ENCODE measurements around the gene AIFM2.
"Not testable (repeated sequence)": the region's sequence is repeated elsewhere in the genome, so short reads cannot be mapped to it uniquely, and the experiment has no call there.

The AIFM2 gene

GRCh38 chr10:70145666-70146488 is 13.3 kb upstream of the AIFM2 start:
- DNase-seq: peak; percentile 71 to 74

DNA sequence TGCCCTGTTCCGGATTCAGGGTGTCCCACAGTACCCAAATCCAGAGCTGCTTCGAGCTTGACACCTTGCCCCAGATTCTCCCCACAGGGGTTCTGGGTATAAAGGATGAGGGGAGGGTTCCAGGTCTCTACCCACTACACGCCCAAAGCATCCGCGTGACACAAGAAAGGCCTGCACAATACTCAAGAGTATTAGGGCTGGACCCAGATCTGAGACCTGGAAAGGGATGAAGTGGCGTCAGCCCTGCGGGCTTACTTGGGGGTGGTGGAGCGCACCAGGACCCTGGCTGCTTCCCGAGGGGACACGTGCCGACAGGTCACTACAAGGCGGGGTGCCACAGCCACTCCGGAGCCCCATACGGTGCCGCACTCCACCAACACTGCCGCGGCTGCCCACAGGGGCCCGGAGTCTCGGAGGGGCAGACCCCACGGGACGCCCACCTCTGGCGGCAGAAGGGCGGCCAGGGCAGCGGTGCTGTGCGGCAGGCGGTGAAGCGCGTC is 12.6 kb upstream of the AIFM2 start:
- DNase-seq: peak; percentile 27 to 39

DNA sequence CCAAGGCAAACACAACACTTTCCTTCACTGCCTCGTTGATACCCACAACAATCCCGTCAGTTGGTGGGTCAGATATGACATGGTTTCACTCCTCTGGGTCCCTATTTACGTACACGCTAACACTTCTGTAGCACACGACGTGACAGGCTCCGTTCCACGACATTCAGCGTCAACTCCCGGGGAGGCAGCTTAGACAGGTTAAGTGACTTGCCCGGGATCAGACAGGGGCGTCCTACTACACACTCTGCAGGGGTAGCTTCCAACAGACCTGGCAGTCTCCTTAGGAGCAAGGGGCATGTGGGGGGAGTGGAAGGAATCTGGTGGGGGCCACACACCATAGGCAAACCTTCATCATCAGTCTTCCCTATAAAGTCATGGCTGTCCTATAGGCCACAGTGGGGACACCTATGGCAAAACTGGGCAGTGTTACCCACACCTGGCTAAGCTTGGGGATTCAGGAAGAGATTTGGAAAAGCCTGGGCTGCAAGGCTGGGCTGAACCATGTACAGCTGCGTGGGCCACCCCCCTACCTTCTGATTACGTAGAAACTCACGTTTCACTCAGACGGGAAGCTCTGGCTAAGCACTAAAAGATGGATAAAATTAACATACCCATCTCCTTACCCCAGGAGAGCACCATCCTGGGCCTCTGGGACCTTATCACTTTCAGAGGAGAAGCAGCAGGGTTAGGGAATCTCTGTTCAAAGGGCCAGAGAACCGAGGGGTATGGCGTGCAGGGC is 11.9 kb upstream of the AIFM2 start:
- no peak for DNase-seq

- DNase-seq: no peak
Measured at GRCh38 chr10:70142555-70142954, 9.9 kb upstream of the AIFM2 start.

GRCh38 chr10:70140297-70140696 is 7.7 kb upstream of the AIFM2 start:
- no peak for DNase-seq

- DNase-seq: no peak
Measured at GRCh38 chr10:70139997-70140250, 7.3 kb upstream of the AIFM2 start.

- DNase-seq: no peak
Measured at GRCh38 chr10:70139151-70139996, 6.7 kb upstream of the AIFM2 start.

DNA sequence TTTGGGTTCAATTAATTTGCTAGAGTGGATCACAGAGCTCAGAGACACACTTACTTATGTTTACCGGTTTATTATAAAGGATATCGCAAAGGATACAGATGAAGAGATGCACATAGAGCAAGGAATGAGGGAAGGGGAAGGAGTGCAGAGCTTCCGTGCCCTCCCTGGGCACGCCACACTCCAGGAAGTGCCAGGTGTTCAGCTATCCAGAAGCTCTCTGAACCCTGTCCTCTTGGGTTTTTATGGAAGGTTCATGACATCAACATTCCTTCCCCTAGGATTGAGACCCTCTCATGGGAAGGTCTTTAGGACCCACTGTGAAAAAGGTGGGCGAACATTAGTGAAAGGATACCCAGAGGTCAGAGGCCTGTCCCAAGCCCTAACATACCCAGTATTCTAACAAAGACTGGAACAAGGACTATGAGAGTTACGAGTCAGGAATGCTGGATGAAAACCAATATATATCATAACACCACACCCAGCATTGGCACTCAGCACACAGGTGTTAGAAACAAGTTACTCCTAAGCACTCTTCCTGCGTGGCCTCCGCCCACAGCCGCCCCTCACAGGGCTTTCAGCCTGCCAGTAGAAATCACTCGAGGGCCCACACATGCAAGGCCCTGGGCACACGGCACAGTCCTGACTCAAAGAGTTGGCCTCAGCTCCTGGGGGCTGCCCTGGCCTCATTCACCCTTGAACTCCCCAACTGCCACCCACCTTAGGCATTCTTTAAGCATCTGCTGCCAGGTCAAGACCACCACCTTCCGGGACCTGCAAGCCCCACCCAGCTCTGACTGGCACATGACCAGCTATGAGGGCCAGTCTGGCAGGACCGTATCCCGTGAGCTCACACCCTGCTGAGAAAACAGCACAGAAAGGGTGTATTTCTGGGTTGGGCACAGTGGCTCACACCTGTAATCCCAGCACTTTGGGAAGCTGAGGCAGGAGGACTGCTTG is 5.6 kb upstream of the AIFM2 start:
- no peak for DNase-seq

- no peak for DNase-seq
Measured at GRCh38 chr10:70137135-70137534, 4.5 kb upstream of the AIFM2 start.

GRCh38 chr10:70135684-70136083 is 3.1 kb upstream of the AIFM2 start:
- no peak for DNase-seq

- no peak for DNase-seq
Measured at GRCh38 chr10:70135046-70135445, 2.4 kb upstream of the AIFM2 start.

GRCh38 chr10:70131560-70131937 is 1.1 kb downstream of the AIFM2 start:
- no peak for DNase-seq

GRCh38 chr10:70130878-70131559 is 1.6 kb downstream of the AIFM2 start:
- no peak for DNase-seq

GRCh38 chr10:70126700-70127395 is 5.8 kb downstream of the AIFM2 start:
- no peak for DNase-seq

GRCh38 chr10:70125918-70126552 is 6.6 kb downstream of the AIFM2 start:
- no peak for DNase-seq

- DNase-seq: no peak
Measured at GRCh38 chr10:70124918-70125317, 7.7 kb downstream of the AIFM2 start.

DNA sequence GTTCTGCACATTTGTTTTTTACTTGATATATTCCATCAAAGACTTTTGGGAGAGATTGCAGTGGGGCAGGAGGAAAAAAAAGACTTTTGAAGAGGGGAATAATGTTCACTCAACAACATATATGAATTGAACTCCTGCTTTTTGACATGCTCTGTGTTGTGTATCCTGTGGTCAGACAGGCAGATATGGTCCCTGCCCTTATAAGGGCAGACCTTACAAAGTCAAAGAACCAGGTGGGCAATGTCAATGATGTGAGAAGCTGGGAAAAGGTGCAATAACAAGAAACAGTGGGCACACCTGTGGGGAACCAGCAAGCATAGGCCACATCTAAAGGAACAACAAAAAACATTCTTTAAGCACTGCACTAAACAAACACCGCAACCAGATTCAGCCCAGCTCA is 8.2 kb downstream of the AIFM2 start:
- DNase-seq: no peak

DNA sequence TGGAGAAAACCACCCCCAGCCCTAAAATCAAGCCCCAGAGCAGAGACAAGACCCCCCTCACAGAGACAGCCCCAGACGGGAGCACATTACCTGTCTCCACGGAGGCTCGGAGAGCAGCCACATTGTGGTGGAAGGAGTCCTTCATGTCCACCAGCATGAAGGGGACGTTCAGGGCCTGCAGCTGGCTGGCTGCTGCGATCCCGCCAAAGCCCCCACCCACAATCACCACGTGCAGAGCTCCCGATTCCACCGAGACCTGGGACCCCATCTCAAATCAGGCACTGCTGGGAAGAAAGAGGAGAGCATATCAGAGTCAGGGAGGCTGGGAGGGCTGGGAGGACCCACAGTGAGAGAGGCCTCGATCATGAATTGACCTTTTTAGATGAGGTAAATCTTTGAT is 8.8 kb downstream of the AIFM2 start:
- no peak for DNase-seq

DNA sequence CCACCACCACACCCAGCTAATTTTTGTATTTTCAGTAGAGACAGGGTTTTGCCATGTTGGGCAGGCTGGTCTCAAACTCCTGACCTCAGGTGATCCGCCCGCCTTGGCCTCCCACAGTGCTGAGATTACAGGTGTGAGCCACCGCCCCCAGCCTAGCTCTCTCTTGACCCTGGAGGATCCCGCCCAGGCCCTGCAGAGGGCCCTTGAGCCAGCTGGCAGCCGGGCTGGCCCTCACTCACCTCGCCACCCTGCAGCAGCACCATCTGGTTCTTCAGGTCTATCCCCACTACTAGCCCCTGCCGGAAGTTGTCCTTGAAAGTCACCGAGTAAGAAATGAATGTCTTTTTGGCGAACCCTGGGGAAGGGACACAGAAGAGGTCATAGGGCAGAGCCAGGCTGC is 9.5 kb downstream of the AIFM2 start:
- DNase-seq: not testable (repeated sequence)

- no peak for DNase-seq
Measured at GRCh38 chr10:70122742-70123141, 9.9 kb downstream of the AIFM2 start.

All from activated CD4-positive, alpha-beta T cell treated with anti-CD3 and anti-CD28 coated beads, Interleukin-2, amount 50 U/mL, for 48 hours (primary cell).